NB4 (cell line): ENCODE data around the gene ADGRB2.

ENCODE experiments used
- MYC ChIP-seq: IDR thresholded peaks from 2 replicates; pipeline ENCODE4 v1.6.1; 2011; ENCODE audit warnings: low read depth, low read length
- POLR2A ChIP-seq: IDR thresholded peaks from 2 replicates; pipeline ENCODE4 v1.6.1; 2011; ENCODE audit warnings: mild to moderate bottlenecking; ENCODE audit not compliant: insufficient read length; ENCODE audit errors: extremely low read depth
- TF ChIP-seq, protein P1 (sequence below): IDR thresholded peaks from one replicate; pipeline ENCODE4 v1.5.1; 2012; ENCODE audit warnings: low read depth, low read length

DNA sequence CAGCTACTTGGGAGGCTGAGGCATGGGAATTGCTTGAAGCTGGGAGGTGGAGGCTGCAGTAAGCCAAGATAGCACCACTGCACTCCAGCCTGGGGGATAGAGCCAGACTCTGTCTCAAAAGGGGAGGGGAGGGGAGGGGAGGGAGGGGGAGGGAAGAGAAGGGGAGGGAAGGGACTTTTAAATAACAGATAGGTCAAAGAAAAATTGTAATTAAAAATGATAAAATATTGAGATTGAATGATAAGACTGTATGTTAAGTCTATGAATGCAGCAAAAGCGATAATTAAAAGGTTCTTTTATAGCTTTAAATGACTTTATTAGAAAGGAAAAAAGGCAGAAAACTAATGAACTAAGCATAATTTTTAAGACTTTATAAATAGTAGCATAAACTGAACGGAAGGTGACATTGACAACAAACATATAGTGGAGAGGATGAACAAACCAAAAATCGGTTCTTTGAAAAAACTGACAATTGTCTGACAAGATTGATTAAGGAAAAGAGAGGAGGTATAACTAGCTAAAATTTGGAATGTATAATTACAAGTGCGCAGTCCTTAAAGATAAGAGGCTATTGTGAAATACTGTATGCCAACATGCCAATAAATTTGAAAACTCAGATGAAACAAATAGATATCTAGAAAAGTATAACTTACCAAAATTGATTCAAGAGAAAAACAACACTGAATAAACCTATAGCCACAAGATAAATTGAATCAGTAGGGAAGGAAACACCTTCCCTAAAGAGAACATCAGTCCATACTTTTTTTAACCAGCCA is 43.3 kb upstream of the ADGRB2 start:
- TF ChIP-seq POLR2A, result no peak
- TF ChIP-seq, protein P1, sequence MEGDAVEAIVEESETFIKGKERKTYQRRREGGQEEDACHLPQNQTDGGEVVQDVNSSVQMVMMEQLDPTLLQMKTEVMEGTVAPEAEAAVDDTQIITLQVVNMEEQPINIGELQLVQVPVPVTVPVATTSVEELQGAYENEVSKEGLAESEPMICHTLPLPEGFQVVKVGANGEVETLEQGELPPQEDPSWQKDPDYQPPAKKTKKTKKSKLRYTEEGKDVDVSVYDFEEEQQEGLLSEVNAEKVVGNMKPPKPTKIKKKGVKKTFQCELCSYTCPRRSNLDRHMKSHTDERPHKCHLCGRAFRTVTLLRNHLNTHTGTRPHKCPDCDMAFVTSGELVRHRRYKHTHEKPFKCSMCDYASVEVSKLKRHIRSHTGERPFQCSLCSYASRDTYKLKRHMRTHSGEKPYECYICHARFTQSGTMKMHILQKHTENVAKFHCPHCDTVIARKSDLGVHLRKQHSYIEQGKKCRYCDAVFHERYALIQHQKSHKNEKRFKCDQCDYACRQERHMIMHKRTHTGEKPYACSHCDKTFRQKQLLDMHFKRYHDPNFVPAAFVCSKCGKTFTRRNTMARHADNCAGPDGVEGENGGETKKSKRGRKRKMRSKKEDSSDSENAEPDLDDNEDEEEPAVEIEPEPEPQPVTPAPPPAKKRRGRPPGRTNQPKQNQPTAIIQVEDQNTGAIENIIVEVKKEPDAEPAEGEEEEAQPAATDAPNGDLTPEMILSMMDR, result no peak
- no peak for TF ChIP-seq MYC
